Neuronal stem cell (in vitro differentiated cells): ENCODE measurements around the gene OTUD4.
A peak's percentile ranks its signal among the peaks of the same experiment; 100 is the strongest.

Experiments
- DNase-seq: peaks from one replicate; pipeline ENCODE4 v3.0.0-alpha.2; 2013; ENCODE audit warnings: low spot score
- H2AFZ ChIP-seq: one replicate; pipeline ENCODE4 v1.6.1; 2013; ENCODE audit warnings: mild to moderate bottlenecking, low read length, inconsistent platforms
- H2AK5ac ChIP-seq: 2 replicates; pipeline ENCODE4 v1.6.1; 2013; ENCODE audit warnings: low read depth, mild to moderate bottlenecking, inconsistent platforms, low read length, moderate library complexity, mixed read lengths
- H2BK120ac ChIP-seq: 2 replicates; pipeline ENCODE4 v1.6.1; 2013; ENCODE audit warnings: low read depth, mild to moderate bottlenecking, inconsistent platforms, low read length, moderate library complexity, mixed read lengths
- H2BK12ac ChIP-seq: one replicate; pipeline ENCODE4 v1.6.1; 2013; ENCODE audit warnings: low read length, inconsistent platforms
- H2BK15ac ChIP-seq: 2 replicates; pipeline ENCODE4 v1.6.1; 2013; ENCODE audit warnings: mild to moderate bottlenecking, low read length, inconsistent platforms, mixed read lengths
- H2BK5ac ChIP-seq: one replicate; pipeline ENCODE4 v1.6.1; 2013; ENCODE audit warnings: inconsistent platforms, mild to moderate bottlenecking, low read length, moderate library complexity
- H3K14ac ChIP-seq: one replicate; pipeline ENCODE4 v1.6.1; 2013; ENCODE audit warnings: low read length, inconsistent platforms
- H3K18ac ChIP-seq: 2 replicates; pipeline ENCODE4 v1.6.1; 2013; ENCODE audit warnings: low read length, inconsistent platforms
- H3K23ac ChIP-seq: 2 replicates; pipeline ENCODE4 v1.6.1; 2013; ENCODE audit warnings: low read depth, mild to moderate bottlenecking, mixed read lengths, low read length, inconsistent platforms; ENCODE audit not compliant: poor library complexity
- H3K27ac ChIP-seq: replicated peaks from 3 replicates; pipeline ENCODE4 v1.5.1; 2013; ENCODE audit warnings: low read length, inconsistent platforms
- H3K27me3 ChIP-seq, 3 experiments: 2 replicates each; pipeline ENCODE4 v1.6.1; 2013; ENCODE audit warnings: low read length in 3 of 3, mild to moderate bottlenecking in 2 of 3, inconsistent platforms in 1 of 3, low read depth in 1 of 3, mixed read lengths in 1 of 3, moderate library complexity in 1 of 3; ENCODE audit not compliant: control insufficient read depth in 3 of 3, insufficient read depth in 3 of 3
- H3K36me3 ChIP-seq, 2 donors: replicated peaks in 1 of 2; 2 replicates each; pipeline ENCODE4 v1.6.1; 2013; ENCODE audit warnings: low read length in 2 of 2; ENCODE audit not compliant: control insufficient read depth in 2 of 2, insufficient read depth in 2 of 2
- H3K4ac ChIP-seq: 2 replicates; pipeline ENCODE4 v1.6.1; 2013; ENCODE audit warnings: inconsistent platforms, mild to moderate bottlenecking, low read length, moderate library complexity
- H3K4me1 ChIP-seq, 2 donors: 1 replicate in 1 of 2; 2 replicates in 1 of 2; pipeline ENCODE4 v1.6.1; 2013; ENCODE audit warnings: low read length in 2 of 2, low read depth in 1 of 2; ENCODE audit not compliant: control insufficient read depth in 2 of 2, insufficient read depth in 1 of 2
- H3K4me2 ChIP-seq: one replicate; pipeline ENCODE4 v1.6.1; 2013; ENCODE audit warnings: mild to moderate bottlenecking, low read length, inconsistent platforms; ENCODE audit not compliant: insufficient read depth, poor library complexity, severe bottlenecking
- H3K4me3 ChIP-seq, 2 donors: 2 replicates each; pipeline ENCODE4 v1.5.1; 2013; ENCODE audit warnings: low read length in 2 of 2, mild to moderate bottlenecking in 2 of 2, inconsistent platforms in 1 of 2, moderate library complexity in 1 of 2
- H3K79me1 ChIP-seq: one replicate; pipeline ENCODE4 v1.6.1; 2013; ENCODE audit warnings: low read depth, mild to moderate bottlenecking, inconsistent platforms, low read length, moderate library complexity
- H3K9ac ChIP-seq: one replicate; pipeline ENCODE4 v1.6.1; 2013; ENCODE audit warnings: mild to moderate bottlenecking, low read depth, low read length, inconsistent platforms; ENCODE audit not compliant: poor library complexity
- H3K9me3 ChIP-seq, 2 donors: replicated peaks in 1 of 2; 2 replicates each; pipeline versions ENCODE3 to v1.6.1; 2013; ENCODE audit warnings: low read length in 2 of 2, mild to moderate bottlenecking in 2 of 2, inconsistent platforms in 1 of 2, low read depth in 1 of 2, mixed read lengths in 1 of 2, moderate library complexity in 1 of 2; ENCODE audit not compliant: control insufficient read depth in 2 of 2, insufficient read depth in 1 of 2
- H4K8ac ChIP-seq: one replicate; pipeline ENCODE4 v1.6.1; 2013; ENCODE audit warnings: low read depth, mild to moderate bottlenecking, inconsistent platforms, low read length, moderate library complexity
- H4K91ac ChIP-seq: one replicate; pipeline ENCODE4 v1.6.1; 2013; ENCODE audit warnings: low read length, low read depth, mild to moderate bottlenecking, inconsistent platforms; ENCODE audit not compliant: poor library complexity
- WGBS, 2 donors: extraction: QIAGEN DNeasy Blood & Tissue Kit; methylation state at CpG; one replicate each; pipeline ENCODE4 v1.1.7; 2013; ENCODE audit warnings: missing lambda C conversion rate in 2 of 2, mixed read lengths in 1 of 2; ENCODE audit not compliant: insufficient read length in 2 of 2, insufficient replicate concordance in 1 of 2; ENCODE audit errors: extremely low coverage in 2 of 2; 5-methylcytosine and 5-hydroxymethylcytosine counted together

The OTUD4 gene

DNA sequence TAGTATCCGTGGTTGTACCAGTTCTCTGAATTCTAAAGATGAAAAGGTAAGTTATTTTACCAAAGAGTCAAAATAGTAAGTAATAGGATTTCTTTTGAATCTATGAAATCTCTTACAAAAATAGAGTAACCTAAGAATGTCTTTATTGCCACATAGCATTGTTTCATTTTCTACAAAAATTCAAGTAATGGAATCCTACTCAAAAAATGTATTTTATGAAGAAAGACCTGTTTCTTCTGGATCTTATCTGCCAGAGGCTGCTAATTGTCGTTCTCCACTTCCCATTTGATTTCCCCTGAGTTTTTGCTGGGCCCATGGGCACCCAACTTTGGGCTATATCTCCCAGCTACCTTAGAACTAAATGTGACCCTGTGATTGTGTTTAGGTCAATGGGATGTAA lies 3.2 kb upstream of the OTUD4 start:
- no peak overlapping the region for H2BK5ac ChIP-seq
- H2AFZ ChIP-seq = no peak overlapping the region
- no peak for DNase-seq
- no peak overlapping the region for H2BK15ac ChIP-seq
- no peak overlapping the region for H2BK12ac ChIP-seq
- H4K91ac ChIP-seq = no peak overlapping the region
- H2AK5ac ChIP-seq = no peak overlapping the region
- H3K4me1 ChIP-seq = peaks cover 0 to 3% of the 10 kb centered on the region in 2 donors
- H3K27me3 ChIP-seq = no peaks in the 10 kb centered on the region
- H3K36me3 ChIP-seq = no peaks in the 10 kb centered on the region
- H3K9ac ChIP-seq = no peak overlapping the region
- H3K4me3 ChIP-seq = no peak overlapping the region
- H3K4me2 ChIP-seq = no peak overlapping the region
- no peak overlapping the region for H3K27ac ChIP-seq
- H4K8ac ChIP-seq = no peak overlapping the region
- no CpG with 5 or more reads among the region's 2 CpGs for WGBS, 2 donors
- H3K4ac ChIP-seq = no peak overlapping the region
- H3K23ac ChIP-seq = no peak overlapping the region
- H3K79me1 ChIP-seq = no peaks in the 10 kb centered on the region
- no peaks in the 10 kb centered on the region for H3K9me3 ChIP-seq
- H3K18ac ChIP-seq = no peak overlapping the region
- H3K14ac ChIP-seq = no peak overlapping the region
- H2BK120ac ChIP-seq = no peak overlapping the region

GRCh38 chr4:145183023-145183422 lies 2.6 kb upstream of the OTUD4 start:
- no peaks in the 10 kb centered on the region for H3K36me3 ChIP-seq
- no peak overlapping the region for H2AK5ac ChIP-seq
- DNase-seq = no peak
- no peak overlapping the region for H3K9ac ChIP-seq
- H3K4me1 ChIP-seq = peaks cover 0 to 6% of the 10 kb centered on the region in 2 donors
- H2AFZ ChIP-seq = no peak overlapping the region
- H3K27me3 ChIP-seq = no peaks in the 10 kb centered on the region
- no peak overlapping the region for H3K14ac ChIP-seq
- H2BK15ac ChIP-seq = no peak overlapping the region
- H3K4me2 ChIP-seq = no peak overlapping the region
- H3K18ac ChIP-seq = no peak overlapping the region
- H4K8ac ChIP-seq = no peak overlapping the region
- no peak overlapping the region for H3K23ac ChIP-seq
- H3K79me1 ChIP-seq = no peaks in the 10 kb centered on the region
- H3K4ac ChIP-seq = no peak overlapping the region
- H3K4me3 ChIP-seq = no peak overlapping the region
- no peaks in the 10 kb centered on the region for H3K9me3 ChIP-seq
- no CpG with 5 or more reads among the region's 2 CpGs for WGBS, 2 donors
- H2BK120ac ChIP-seq = no peak overlapping the region
- H4K91ac ChIP-seq = no peak overlapping the region
- no peak overlapping the region for H3K27ac ChIP-seq
- no peak overlapping the region for H2BK5ac ChIP-seq
- no peak overlapping the region for H2BK12ac ChIP-seq

DNA sequence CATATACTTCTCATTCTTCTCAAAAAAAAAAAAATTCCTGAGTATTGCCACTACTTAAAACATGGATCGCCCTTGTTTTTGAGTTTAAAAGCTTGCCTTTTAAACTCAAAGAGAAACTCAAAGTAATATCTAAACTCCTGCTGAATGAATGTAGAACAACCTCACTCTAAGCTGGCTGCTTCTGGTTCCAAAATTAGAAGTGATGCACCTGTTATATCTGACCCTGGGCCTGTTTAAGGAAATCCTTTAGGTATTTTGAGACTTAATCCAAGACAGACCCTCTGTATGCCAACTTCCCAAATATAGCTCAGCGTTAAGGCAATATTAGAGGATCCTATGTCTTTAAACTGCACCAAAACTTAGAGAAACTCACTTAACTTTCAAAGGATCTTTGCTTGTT lies 1.8 kb upstream of the OTUD4 start:
- Histone ChIP-seq H3K18ac (no peak overlapping the region), H3K4me2 (no peak overlapping the region), H3K9ac (no peak overlapping the region)

DNA sequence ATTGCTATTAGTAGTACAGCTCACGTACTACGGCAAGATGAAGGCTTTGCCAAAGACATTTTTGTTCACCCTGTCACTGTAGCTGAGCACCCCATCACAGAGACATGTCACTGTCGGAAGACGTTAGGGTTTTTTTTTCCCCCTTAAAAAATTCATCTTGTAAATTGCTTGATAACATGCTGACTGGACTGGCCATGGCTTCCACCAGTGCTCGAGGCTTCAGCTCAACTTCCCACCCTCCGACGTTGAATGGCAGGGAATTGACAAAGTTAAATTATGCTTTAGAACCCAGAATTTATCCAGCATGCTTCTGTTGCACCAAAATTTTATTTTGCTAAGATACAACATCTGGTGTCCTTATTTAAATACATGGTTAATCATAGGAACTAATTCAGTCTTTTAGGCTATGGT lies 707 bp upstream of the OTUD4 start:
- H4K8ac ChIP-seq = no peak overlapping the region
- H3K23ac ChIP-seq = peak overlapping the region; percentile 91
- H3K18ac ChIP-seq = peak overlapping the region; percentile 99
- H2BK15ac ChIP-seq = peak overlapping the region; percentile 55
- peak overlapping the region; percentile 57 for H3K4me2 ChIP-seq
- H3K4ac ChIP-seq = no peak overlapping the region
- WGBS, 2 donors = no CpG with 5 or more reads among the region's 7 CpGs
- no peaks in the 10 kb centered on the region for H3K27me3 ChIP-seq
- H2AFZ ChIP-seq = peak overlapping the region; percentile 93
- no peak overlapping the region for H2BK12ac ChIP-seq
- H3K9me3 ChIP-seq = no peaks in the 10 kb centered on the region
- H3K4me3 ChIP-seq = peak overlapping the region; percentile 55 to 97
- H3K27ac ChIP-seq = peak overlapping the region; percentile 62
- no peak overlapping the region for H3K14ac ChIP-seq
- H3K4me1 ChIP-seq = peaks cover 4 to 8% of the 10 kb centered on the region in 2 donors
- DNase-seq = no peak
- H4K91ac ChIP-seq = peak overlapping the region; percentile 30
- no peak overlapping the region for H2AK5ac ChIP-seq
- H2BK120ac ChIP-seq = no peak overlapping the region
- H3K79me1 ChIP-seq = no peaks in the 10 kb centered on the region
- H2BK5ac ChIP-seq = no peak overlapping the region
- no peak overlapping the region for H3K9ac ChIP-seq
- H3K36me3 ChIP-seq = no peaks in the 10 kb centered on the region

More for the DNA sequence above, 1.8 kb upstream of the OTUD4 start:
- Histone ChIP-seq H3K4me3 (no peak overlapping the region), H3K4me1 (peaks cover 4 to 8% of the 10 kb centered on the region in 2 donors), H2BK12ac (no peak overlapping the region), H3K9me3 (no peaks in the 10 kb centered on the region), H2AFZ (no peak overlapping the region), H3K14ac (no peak overlapping the region), H3K27me3 (no peaks in the 10 kb centered on the region), H2BK5ac (no peak overlapping the region), H3K79me1 (no peaks in the 10 kb centered on the region), H3K27ac (no peak overlapping the region), H4K8ac (no peak overlapping the region), H3K36me3 (no peaks in the 10 kb centered on the region), H2AK5ac (no peak overlapping the region), H2BK15ac (no peak overlapping the region), H3K23ac (no peak overlapping the region), H2BK120ac (no peak overlapping the region), H3K4ac (no peak overlapping the region), H4K91ac (no peak overlapping the region)
- no CpG with 5 or more reads among the region's 2 CpGs for WGBS, 2 donors
- no peak for DNase-seq
